H1 (cell line): ENCODE measurements around the gene PAX7. TPM values are rescaled to one million over a fixed set of nuclear protein-coding genes. Genes with fewer than 3 reads are reported as not detected.

Source experiments
- ASH2L ChIP-seq: fragments of 200-600, 300-600 bp; sonication (generic); IDR thresholded peaks from one replicate; pipeline ENCODE4 v1.7.1; 2017; ENCODE audit warnings: low read length
- BACH1 ChIP-seq: IDR thresholded peaks from 2 replicates; pipeline ENCODE4 v1.6.1; 2012; ENCODE audit warnings: low read length, improper control_type of control experiment
- BRCA1 ChIP-seq: IDR thresholded peaks from 2 replicates; pipeline ENCODE4 v1.6.1; 2012; ENCODE audit warnings: low read depth, low read length, improper control_type of control experiment
- CBX5 ChIP-seq: fragments of 300-800, 300-1000 bp; sonication (generic); IDR thresholded peaks from 2 replicates; pipeline ENCODE4 v1.7.1; 2016; ENCODE audit warnings: antibody characterized with exemption, low read length, low read depth
- CHD2 ChIP-seq: IDR thresholded peaks from 2 replicates; pipeline ENCODE4 v1.6.1; 2012; ENCODE audit warnings: low read length, improper control_type of control experiment
- CTBP2 ChIP-seq: IDR thresholded peaks from 2 replicates; pipeline ENCODE4 v1.7.0; 2011; ENCODE audit warnings: borderline replicate concordance, mild to moderate bottlenecking, moderate library complexity, mixed read lengths, low read length; ENCODE audit not compliant: insufficient read depth, insufficient read length
- CTCF ChIP-seq, 3 experiments: IDR thresholded peaks; 1 replicate in 2 of 3; 2 replicates in 1 of 3; pipeline versions ENCODE4 v1.5.1 to v1.6.1; 2011; ENCODE audit warnings: low read length in 3 of 3, mild to moderate bottlenecking in 3 of 3, inconsistent platforms in 2 of 3, low read depth in 1 of 3, moderate library complexity in 1 of 3; ENCODE audit not compliant: insufficient read depth in 1 of 3; ENCODE audit errors: control extremely low read depth in 1 of 3
- EGR1 ChIP-seq: IDR thresholded peaks from 2 replicates; pipeline ENCODE4 v1.6.1; 2011; ENCODE audit warnings: low read depth, low read length, borderline replicate concordance
- EZH2 ChIP-seq: fragments of 200-600 bp; sonication (generic); IDR thresholded peaks from 2 replicates; pipeline ENCODE4 v1.7.1; 2012; ENCODE audit warnings: low read depth, mild to moderate bottlenecking, moderate library complexity, low read length, inconsistent platforms; ENCODE audit not compliant: severe bottlenecking
- FOSL1 ChIP-seq: IDR thresholded peaks from 2 replicates; pipeline ENCODE4 v1.6.1; 2011; ENCODE audit warnings: mild to moderate bottlenecking, low read depth, low read length, moderate library complexity; ENCODE audit not compliant: insufficient read depth
- GABPA ChIP-seq: IDR thresholded peaks from 2 replicates; pipeline ENCODE4 v1.6.1; 2011; ENCODE audit warnings: mild to moderate bottlenecking, low read length, moderate library complexity, borderline replicate concordance; ENCODE audit not compliant: insufficient read depth
- KDM4A ChIP-seq: IDR thresholded peaks from one replicate; pipeline ENCODE4 v1.7.1; 2012; ENCODE audit warnings: low read depth, mild to moderate bottlenecking, moderate library complexity, low read length, inconsistent platforms; ENCODE audit not compliant: severe bottlenecking
- KDM5A ChIP-seq: fragments of 200-600 bp; IDR thresholded peaks from 2 replicates; pipeline ENCODE4 v1.7.1; 2012; ENCODE audit warnings: mild to moderate bottlenecking, low read length, inconsistent platforms, mixed read lengths
- MAFK ChIP-seq: IDR thresholded peaks from 2 replicates; pipeline ENCODE4 v1.6.1; 2012; ENCODE audit warnings: low read depth, mild to moderate bottlenecking, improper control_type of control experiment, low read length
- POLR2A ChIP-seq, 2 experiments: IDR thresholded peaks; 1 replicate in 1 of 2; 2 replicates in 1 of 2; pipeline ENCODE4 v1.6.1; 2011; ENCODE audit warnings: low read depth in 2 of 2, low read length in 2 of 2, mild to moderate bottlenecking in 2 of 2; ENCODE audit errors: control extremely low read depth in 1 of 2
- RNF2 ChIP-seq: fragments of 200-900, 300-1000 bp; sonication (generic); IDR thresholded peaks from 2 replicates; pipeline ENCODE4 v1.7.1; 2016; ENCODE audit warnings: borderline replicate concordance, low read depth, mild to moderate bottlenecking, antibody characterized with exemption, low read length; ENCODE audit not compliant: poor library complexity, severe bottlenecking; ENCODE audit errors: missing control alignments
- SP2 ChIP-seq: IDR thresholded peaks from 2 replicates; pipeline ENCODE4 v1.6.1; 2012; ENCODE audit warnings: mild to moderate bottlenecking, low read length, inconsistent platforms
- SP4 ChIP-seq: IDR thresholded peaks from 2 replicates; pipeline ENCODE4 v1.6.1; 2012; ENCODE audit warnings: low read length, inconsistent platforms
- TAF1 ChIP-seq: IDR thresholded peaks from 2 replicates; pipeline ENCODE4 v1.6.1; 2011; ENCODE audit warnings: mild to moderate bottlenecking, low read depth, low read length
- YY1 ChIP-seq: IDR thresholded peaks from 2 replicates; pipeline ENCODE4 v1.6.1; 2011; ENCODE audit warnings: low read depth, mild to moderate bottlenecking, low read length
- polyA plus RNA-seq, 7 experiments: library from polyadenylated mRNA; depleted of rRNA in 3 of 7; stranded (reverse) in 5 of 7; unstranded in 2 of 7; fragments of >200 nt in 5 of 7; fragments of 200-250 nt in 2 of 7; gene quantifications; 1 replicate in 5 of 7; 2 replicates in 1 of 7; 4 replicates in 1 of 7; pipeline versions ENCODE4 v1.2.1 to v1.2.3, GENCODE V29; 2011 to 2013; ENCODE audit warnings: missing spikeins in 2 of 7, mixed read lengths in 2 of 7
- total RNA-seq: library from RNA; stranded (reverse); fragmentation: NEBNext Ultra II Directional; extraction: Animal tissue kit (Norgen Biotek cat#: 25700); gene quantifications from 2 replicates; pipeline ENCODE4 v1.2.1, GENCODE V29; 2021
- TF ChIP-seq, protein P1 (sequence below): IDR thresholded peaks from 2 replicates; pipeline ENCODE4 v1.6.1; 2012; ENCODE audit warnings: inconsistent platforms

The PAX7 gene
- total and polyA plus RNA-seq, 2 of the 8 experiments (the other 6 are each of a cell fraction or from before 2014, with no cell fraction given) = not detected

DNA sequence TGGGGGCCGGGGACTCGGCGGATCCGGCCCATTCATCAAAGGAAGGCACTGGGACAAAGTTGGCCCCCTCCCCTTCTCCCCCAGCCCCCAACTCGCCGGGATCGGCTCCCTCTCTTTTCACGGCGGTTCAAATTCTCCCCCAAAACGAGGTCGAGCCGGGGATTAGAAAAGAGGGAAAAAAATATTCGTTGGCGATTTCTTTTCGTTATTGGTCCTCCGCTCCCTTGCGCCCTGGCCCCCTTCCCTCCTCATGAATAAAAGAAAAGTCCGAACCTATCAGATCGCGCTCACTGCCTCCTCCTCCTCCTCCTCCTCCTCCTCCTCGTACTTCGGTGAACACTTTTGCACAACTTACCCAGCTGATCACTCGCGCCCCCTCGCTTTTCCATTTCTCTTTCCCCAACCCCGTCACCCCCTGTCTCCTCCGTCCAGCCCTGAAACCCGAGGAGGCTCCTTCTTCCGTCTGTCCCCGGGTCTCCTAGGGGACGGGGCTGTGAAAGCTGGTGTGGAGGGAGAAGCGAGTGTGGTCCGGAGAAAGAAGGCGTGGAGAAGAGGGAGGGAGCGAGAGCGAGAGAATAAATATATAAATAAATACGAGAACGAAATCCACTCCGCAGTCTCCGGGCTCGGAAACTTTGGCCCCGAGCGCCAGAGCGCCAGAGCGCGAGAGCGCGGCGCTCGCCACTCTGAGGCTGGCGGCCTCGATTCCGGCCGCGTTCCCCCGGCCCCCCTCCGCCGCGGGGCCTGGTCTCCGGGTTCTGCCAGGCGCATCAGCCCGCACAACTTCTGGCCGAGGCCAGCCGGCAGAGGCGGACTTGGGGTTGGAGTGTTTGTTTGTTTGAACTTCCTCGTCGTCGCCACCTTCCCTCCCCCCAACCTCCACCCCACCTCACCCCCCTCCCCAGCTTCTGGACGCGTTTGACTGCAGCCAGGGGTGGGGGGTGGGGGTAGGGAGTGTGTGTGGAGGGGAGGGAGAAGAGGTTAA is at the start of gene PAX7 (continued):
- TF ChIP-seq BRCA1 = no peak
- no peak for TF ChIP-seq FOSL1
- TF ChIP-seq POLR2A (IDR thresholded peaks at IDR 0.05; ENCODE audit: control extremely low read depth in 1 of 2, low read depth in 2 of 2, low read length in 2 of 2) = no peak
- 0 out of 2 replicates have a peak, but pooled peaks have one; percentile 33 for TF ChIP-seq SP4
- TF ChIP-seq CHD2 = no peak
- no peak for TF ChIP-seq BACH1
- TF ChIP-seq GABPA = no peak
- no peak for TF ChIP-seq CBX5
- TF ChIP-seq MAFK = no peak
- TF ChIP-seq TAF1 = 0 out of 2 replicates have a peak, but pooled peaks have one; percentile 33
- TF ChIP-seq ASH2L = peak; percentile 55
- peak; percentile 96 for TF ChIP-seq CTBP2
- no peak for TF ChIP-seq YY1
- TF ChIP-seq KDM4A = peak; percentile 46
- no peak for TF ChIP-seq CTCF (IDR thresholded peaks at IDR 0.05; ENCODE audit: control extremely low read depth in 1 of 3, insufficient read depth in 1 of 3, low read depth in 1 of 3, low read length in 3 of 3)
- peak; percentile 94 for TF ChIP-seq RNF2
- no peak for TF ChIP-seq KDM5A
- TF ChIP-seq EGR1 = peak; percentile 90
- TF ChIP-seq EZH2 = peak; percentile 38
- no peak for TF ChIP-seq SP2
- TF ChIP-seq, protein P1, sequence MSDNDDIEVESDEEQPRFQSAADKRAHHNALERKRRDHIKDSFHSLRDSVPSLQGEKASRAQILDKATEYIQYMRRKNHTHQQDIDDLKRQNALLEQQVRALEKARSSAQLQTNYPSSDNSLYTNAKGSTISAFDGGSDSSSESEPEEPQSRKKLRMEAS = peak; percentile 31; the same call in 1 of the 2 replicates
